Measurements from ENCODE around the gene CD247.

DNA sequence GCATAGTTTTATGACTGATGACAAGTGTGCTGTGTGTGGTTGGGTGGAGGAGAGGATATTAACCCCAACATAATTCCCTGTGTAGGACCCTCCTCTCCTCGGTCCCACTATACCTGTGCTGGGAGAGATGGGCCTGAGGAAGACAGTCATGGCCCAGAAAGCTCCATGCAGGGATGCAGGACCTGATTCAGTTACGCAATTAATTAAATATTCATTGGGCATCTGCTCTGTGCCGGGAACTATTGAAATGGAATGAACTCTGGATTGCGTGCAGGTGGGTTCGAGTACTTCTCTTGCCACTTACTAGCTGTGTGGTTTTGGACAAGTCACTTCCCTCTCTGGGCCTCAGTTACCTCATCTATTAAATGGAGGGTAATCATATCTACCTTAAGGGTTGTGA lies 74.6 kb downstream of the CD247 start:
- no peak for TF ChIP-seq POLR2AphosphoS5 (IDR thresholded peaks at IDR 0.05; ENCODE audit: low read depth, low read length)
- TF ChIP-seq, protein P1, sequence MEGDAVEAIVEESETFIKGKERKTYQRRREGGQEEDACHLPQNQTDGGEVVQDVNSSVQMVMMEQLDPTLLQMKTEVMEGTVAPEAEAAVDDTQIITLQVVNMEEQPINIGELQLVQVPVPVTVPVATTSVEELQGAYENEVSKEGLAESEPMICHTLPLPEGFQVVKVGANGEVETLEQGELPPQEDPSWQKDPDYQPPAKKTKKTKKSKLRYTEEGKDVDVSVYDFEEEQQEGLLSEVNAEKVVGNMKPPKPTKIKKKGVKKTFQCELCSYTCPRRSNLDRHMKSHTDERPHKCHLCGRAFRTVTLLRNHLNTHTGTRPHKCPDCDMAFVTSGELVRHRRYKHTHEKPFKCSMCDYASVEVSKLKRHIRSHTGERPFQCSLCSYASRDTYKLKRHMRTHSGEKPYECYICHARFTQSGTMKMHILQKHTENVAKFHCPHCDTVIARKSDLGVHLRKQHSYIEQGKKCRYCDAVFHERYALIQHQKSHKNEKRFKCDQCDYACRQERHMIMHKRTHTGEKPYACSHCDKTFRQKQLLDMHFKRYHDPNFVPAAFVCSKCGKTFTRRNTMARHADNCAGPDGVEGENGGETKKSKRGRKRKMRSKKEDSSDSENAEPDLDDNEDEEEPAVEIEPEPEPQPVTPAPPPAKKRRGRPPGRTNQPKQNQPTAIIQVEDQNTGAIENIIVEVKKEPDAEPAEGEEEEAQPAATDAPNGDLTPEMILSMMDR (IDR thresholded peaks at IDR 0.05) = no peak
- TF ChIP-seq, protein P2, sequence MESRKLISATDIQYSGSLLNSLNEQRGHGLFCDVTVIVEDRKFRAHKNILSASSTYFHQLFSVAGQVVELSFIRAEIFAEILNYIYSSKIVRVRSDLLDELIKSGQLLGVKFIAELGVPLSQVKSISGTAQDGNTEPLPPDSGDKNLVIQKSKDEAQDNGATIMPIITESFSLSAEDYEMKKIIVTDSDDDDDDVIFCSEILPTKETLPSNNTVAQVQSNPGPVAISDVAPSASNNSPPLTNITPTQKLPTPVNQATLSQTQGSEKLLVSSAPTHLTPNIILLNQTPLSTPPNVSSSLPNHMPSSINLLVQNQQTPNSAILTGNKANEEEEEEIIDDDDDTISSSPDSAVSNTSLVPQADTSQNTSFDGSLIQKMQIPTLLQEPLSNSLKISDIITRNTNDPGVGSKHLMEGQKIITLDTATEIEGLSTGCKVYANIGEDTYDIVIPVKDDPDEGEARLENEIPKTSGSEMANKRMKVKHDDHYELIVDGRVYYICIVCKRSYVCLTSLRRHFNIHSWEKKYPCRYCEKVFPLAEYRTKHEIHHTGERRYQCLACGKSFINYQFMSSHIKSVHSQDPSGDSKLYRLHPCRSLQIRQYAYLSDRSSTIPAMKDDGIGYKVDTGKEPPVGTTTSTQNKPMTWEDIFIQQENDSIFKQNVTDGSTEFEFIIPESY (IDR thresholded peaks at IDR 0.05; ENCODE audit: borderline replicate concordance, low read depth) = no peak
- TF ChIP-seq TAF1 (IDR thresholded peaks at IDR 0.05; ENCODE audit: borderline replicate concordance, low read depth, low read length) = no peak
- TF ChIP-seq RFX5 (IDR thresholded peaks at IDR 0.05; ENCODE audit: low read length) = no peak
- no peak for TF ChIP-seq CHD2 (IDR thresholded peaks at IDR 0.05; ENCODE audit: low read length, partially characterized antibody)
- TF ChIP-seq RXRA (IDR thresholded peaks at IDR 0.05; ENCODE audit: borderline replicate concordance, low read depth) = no peak
- no peak for TF ChIP-seq YY1 (IDR thresholded peaks at IDR 0.05; ENCODE audit: low read depth)
- TF ChIP-seq RCOR1 (IDR thresholded peaks at IDR 0.05; ENCODE audit: low read length) = no peak
- no peak for TF ChIP-seq EZH2phosphoT487 (IDR thresholded peaks at IDR 0.05; ENCODE audit: borderline replicate concordance, low read depth)

Data from SK-N-SH (cell line).